ENCODE data around the gene CIDEB. TPM values are rescaled to one million over a fixed set of nuclear protein-coding genes. Genes with fewer than 3 reads are reported as not detected.

Gene CIDEB
- total RNA-seq, 3 donors from 2014 or later (not counting 1 experiment from before 2014, with no cell fraction given), result 40.0 to 59.6 (median 46.6) TPM

DNA sequence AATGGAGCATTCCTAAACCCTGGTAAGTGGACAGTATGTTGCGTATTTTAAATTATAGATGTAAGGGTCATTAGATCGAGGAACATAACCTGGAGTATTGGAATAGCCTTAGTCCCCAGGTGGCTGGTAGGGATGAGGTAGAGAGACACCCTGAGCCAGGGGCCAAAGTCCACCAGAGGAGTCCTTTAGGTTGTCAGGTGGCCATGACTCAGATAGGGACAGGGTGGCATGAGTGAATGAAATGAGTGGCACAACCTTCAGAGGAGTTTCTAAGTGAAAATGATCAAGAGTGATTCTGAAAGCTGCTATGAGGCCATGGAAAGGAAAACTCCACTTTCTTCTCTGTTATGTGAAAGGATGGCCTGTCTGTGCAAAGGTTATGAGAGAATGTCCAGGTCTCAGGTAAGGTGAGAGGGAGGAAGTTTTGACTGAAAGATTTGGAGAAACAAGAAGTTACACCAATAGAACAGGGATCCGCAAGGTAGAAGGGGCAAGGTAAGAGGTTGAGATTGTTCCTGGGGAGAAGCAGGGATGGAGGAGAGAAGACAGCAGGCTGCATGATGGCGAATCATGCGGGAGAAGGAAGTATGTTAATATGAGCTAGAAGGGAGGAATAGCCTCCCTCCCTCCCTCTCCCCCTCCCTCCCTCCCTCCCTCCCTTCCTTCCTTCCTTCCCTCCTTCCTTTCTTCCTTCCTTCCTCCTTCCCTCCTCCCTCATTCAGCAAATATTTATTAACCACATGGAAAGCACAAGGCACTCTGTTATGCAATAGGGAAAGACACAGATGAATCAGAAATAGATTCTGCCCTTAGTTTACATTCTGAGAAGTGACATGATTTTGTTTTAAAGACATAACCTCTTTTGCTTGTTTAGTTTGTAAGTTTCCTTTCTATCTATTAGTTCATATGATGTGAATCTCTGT lies 46.0 kb upstream of the CIDEB start:
- no peaks in the 10 kb centered on the region for H3K4me1 ChIP-seq (ENCODE audit: control insufficient read depth, insufficient read depth, low read length)
- H3K36me3 ChIP-seq (ENCODE audit: control insufficient read depth, insufficient read depth, low read length), result no peaks in the 10 kb centered on the region
- ATAC-seq, result no peak
- intact Hi-C loops (cut with micrococcal nuclease), result no loop called here
- no peaks in the 10 kb centered on the region for H3K4me1 Mint-ChIP-seq
- 29% methylated on average over 3 of the region's 5 CpGs for WGBS (ENCODE audit: insufficient coverage)
- no peaks in the 10 kb centered on the region for H3K36me3 Mint-ChIP-seq
- H3K27ac Mint-ChIP-seq, result no peak overlapping the region
- peaks cover 34 to 59% of the 10 kb centered on the region in 2 donors for H3K27me3 Mint-ChIP-seq (ENCODE audit: low read depth in 2 of 2)
- peaks cover 3% of the 10 kb centered on the region for H3K27me3 ChIP-seq (ENCODE audit: control insufficient read depth, insufficient read depth, low read length)
- H3K4me3 ChIP-seq (ENCODE audit: low read length), result no peak overlapping the region
- no peaks in the 10 kb centered on the region for H3K9me3 ChIP-seq (ENCODE audit: control insufficient read depth, insufficient read depth, low read length)
- H3K4me3 Mint-ChIP-seq, result no peak overlapping the region
- no peak overlapping the region for H3K27ac ChIP-seq (ENCODE audit: low read length)
- H3K9me3 Mint-ChIP-seq, result no peaks in the 10 kb centered on the region
- TF ChIP-seq, protein P1, sequence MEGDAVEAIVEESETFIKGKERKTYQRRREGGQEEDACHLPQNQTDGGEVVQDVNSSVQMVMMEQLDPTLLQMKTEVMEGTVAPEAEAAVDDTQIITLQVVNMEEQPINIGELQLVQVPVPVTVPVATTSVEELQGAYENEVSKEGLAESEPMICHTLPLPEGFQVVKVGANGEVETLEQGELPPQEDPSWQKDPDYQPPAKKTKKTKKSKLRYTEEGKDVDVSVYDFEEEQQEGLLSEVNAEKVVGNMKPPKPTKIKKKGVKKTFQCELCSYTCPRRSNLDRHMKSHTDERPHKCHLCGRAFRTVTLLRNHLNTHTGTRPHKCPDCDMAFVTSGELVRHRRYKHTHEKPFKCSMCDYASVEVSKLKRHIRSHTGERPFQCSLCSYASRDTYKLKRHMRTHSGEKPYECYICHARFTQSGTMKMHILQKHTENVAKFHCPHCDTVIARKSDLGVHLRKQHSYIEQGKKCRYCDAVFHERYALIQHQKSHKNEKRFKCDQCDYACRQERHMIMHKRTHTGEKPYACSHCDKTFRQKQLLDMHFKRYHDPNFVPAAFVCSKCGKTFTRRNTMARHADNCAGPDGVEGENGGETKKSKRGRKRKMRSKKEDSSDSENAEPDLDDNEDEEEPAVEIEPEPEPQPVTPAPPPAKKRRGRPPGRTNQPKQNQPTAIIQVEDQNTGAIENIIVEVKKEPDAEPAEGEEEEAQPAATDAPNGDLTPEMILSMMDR (IDR thresholded peaks at IDR 0.05), result no peak
- DNase-seq, result no peak

DNA sequence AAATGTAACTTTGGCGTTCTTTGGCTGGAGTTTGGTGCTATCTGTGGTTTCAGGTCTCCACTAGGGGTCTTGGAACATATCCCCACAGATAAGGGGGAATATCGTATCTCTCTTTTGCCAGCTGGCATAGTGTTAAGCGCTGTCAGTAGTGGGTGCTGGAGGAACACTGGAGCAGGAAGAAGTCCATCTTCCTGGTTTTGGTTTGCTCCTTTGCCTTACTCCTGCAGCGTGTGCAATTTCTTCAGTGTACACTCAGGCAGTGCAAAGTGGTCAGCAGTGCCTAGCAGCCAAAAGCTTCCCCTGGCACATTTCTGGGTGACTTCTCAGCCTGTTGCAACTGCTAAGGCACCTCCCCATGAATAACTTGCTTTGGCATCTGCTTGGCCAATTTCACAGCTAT lies 43.7 kb upstream of the CIDEB start:
- 46% methylated on average over 4 of the region's 4 CpGs for WGBS (ENCODE audit: insufficient coverage)
- H3K4me3 Mint-ChIP-seq, result no peak overlapping the region
- H3K27ac ChIP-seq (ENCODE audit: low read length), result no peak overlapping the region
- no peaks in the 10 kb centered on the region for H3K36me3 ChIP-seq (ENCODE audit: control insufficient read depth, insufficient read depth, low read length)
- H3K9me3 Mint-ChIP-seq, result no peaks in the 10 kb centered on the region
- no peak overlapping the region for H3K27ac Mint-ChIP-seq
- DNase-seq, result no peak
- intact Hi-C loops (cut with micrococcal nuclease), result no loop called here
- peaks cover 3% of the 10 kb centered on the region for H3K27me3 ChIP-seq (ENCODE audit: control insufficient read depth, insufficient read depth, low read length)
- no peaks in the 10 kb centered on the region for H3K9me3 ChIP-seq (ENCODE audit: control insufficient read depth, insufficient read depth, low read length)
- no peaks in the 10 kb centered on the region for H3K4me1 Mint-ChIP-seq
- H3K4me3 ChIP-seq (ENCODE audit: low read length), result no peak overlapping the region
- no peaks in the 10 kb centered on the region for H3K36me3 Mint-ChIP-seq
- H3K4me1 ChIP-seq (ENCODE audit: control insufficient read depth, insufficient read depth, low read length), result no peaks in the 10 kb centered on the region
- TF ChIP-seq, protein P1 (IDR thresholded peaks at IDR 0.05), result no peak
- no peak for ATAC-seq
- peaks cover 36 to 57% of the 10 kb centered on the region in 2 donors for H3K27me3 Mint-ChIP-seq (ENCODE audit: low read depth in 2 of 2)

DNA sequence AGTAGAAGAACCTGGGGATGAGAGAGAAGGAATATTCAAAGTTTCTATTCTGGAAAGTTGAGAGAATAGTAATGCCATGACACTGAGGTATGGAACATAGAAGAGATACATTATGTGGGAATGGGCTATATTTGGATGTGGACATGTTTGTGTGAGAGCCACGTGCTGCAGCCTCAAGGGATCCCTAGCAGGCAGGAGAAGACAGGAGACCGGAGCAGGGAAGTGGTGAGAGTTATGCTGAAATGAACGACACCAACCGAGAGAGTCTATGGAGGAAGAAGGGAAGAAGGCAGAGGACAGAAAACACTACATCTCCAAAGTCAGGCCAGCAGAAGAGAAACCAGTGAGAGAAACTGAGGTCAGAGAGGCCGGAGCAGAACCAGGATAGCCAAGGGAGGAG lies 42.0 kb upstream of the CIDEB start:
- TF ChIP-seq, protein P1 (IDR thresholded peaks at IDR 0.05), result no peak
- H3K27ac ChIP-seq (ENCODE audit: low read length), result no peak overlapping the region
- peaks cover 5% of the 10 kb centered on the region for H3K27me3 ChIP-seq (ENCODE audit: control insufficient read depth, insufficient read depth, low read length)
- no peaks in the 10 kb centered on the region for H3K4me1 ChIP-seq (ENCODE audit: control insufficient read depth, insufficient read depth, low read length)
- intact Hi-C loops (cut with micrococcal nuclease), result no loop called here
- WGBS (ENCODE audit: insufficient coverage), result 80% methylated on average over 5 of the region's 5 CpGs
- Mint-ChIP-seq H3K4me1 (no peaks in the 10 kb centered on the region), H3K27me3 (ENCODE audit: low read depth in 2 of 2) (peaks cover 41 to 65% of the 10 kb centered on the region in 2 donors), H3K27ac (no peak overlapping the region), H3K36me3 (no peaks in the 10 kb centered on the region), H3K9me3 (no peaks in the 10 kb centered on the region), H3K4me3 (no peak overlapping the region)
- no peaks in the 10 kb centered on the region for H3K36me3 ChIP-seq (ENCODE audit: control insufficient read depth, insufficient read depth, low read length)
- ATAC-seq, result no peak
- no peak overlapping the region for H3K4me3 ChIP-seq (ENCODE audit: low read length)
- DNase-seq, result no peak
- H3K9me3 ChIP-seq (ENCODE audit: control insufficient read depth, insufficient read depth, low read length), result no peaks in the 10 kb centered on the region

All from natural killer cell (primary cell).